Activated naive CD8-positive, alpha-beta T cell treated with anti-CD3 and anti-CD28 coated beads, Interleukin-2, amount 50 U/mL, for 24 hours (primary cell): ENCODE data around the gene THUMPD3.

ENCODE experiments used
- ATAC-seq: fragments of 150-1000 bp; cut with Tn5 transposase; one replicate; pipeline ENCODE4 v1.10.0; 2021
- DNase-seq: peaks from one replicate; pipeline ENCODE4 v3.0.0; 2021
- H3K27ac Mint-ChIP-seq: one replicate; pipeline ENCODE4 v1.8.0; 2021; ENCODE audit warnings: mild to moderate bottlenecking, mixed read lengths
- H3K27me3 Mint-ChIP-seq: one replicate; pipeline ENCODE4 v1.8.0; 2021; ENCODE audit warnings: mixed read lengths
- H3K36me3 Mint-ChIP-seq: one replicate; pipeline ENCODE4 v1.8.0; 2021; ENCODE audit warnings: low read depth, mixed read lengths
- H3K4me1 Mint-ChIP-seq: one replicate; pipeline ENCODE4 v1.8.0; 2021; ENCODE audit warnings: mixed read lengths
- H3K4me3 Mint-ChIP-seq: one replicate; pipeline ENCODE4 v1.8.0; 2021; ENCODE audit warnings: mild to moderate bottlenecking, moderate library complexity, mixed read lengths
- H3K9me3 Mint-ChIP-seq: one replicate; pipeline ENCODE4 v1.8.0; 2021; ENCODE audit warnings: mixed read lengths

THUMPD3 gene

DNA sequence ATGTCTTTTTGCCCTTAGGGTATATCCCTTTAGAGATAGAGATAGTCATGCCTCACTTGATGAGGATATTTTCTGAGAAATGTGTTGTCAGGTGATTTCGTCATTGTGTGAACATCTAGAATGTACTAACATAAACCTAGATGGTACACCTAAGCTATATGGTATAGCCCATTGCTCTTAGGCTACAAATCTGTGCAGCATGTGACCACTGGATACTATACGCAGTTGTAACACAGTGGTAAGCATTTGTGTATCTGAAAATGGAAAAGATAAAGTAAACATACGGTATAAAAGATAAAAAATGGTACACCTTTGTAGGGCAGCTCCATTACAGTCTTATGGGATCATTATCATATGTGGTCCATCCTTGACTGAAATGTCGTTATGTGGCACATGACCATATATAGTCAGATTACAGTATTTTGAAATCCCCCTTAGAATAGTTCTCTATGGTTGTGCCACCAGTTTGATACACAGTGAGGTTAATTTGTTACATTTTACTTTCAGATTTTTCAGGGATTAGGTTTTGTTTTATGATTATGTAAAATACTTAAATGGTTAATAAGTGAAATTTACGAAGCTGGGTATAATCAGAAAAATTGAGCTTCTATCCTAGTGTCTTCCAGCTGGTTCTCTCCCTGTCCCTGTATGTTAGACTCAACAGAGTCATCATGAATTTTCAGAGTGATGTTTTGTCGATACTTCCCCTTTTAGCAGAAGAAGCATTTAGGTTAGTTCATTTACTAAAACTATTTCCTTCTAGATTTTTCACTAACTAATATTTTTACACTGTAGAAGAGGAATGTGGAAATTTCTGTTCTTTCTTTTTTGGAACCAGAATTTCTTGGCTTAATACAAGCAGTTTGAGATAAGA lies 47.4 kb downstream of the THUMPD3 start:
- H3K36me3 Mint-ChIP-seq: peaks cover 26% of the 10 kb centered on the region
- H3K27ac Mint-ChIP-seq: peak overlapping the region; percentile 26
- no peak overlapping the region for H3K4me3 Mint-ChIP-seq
- H3K4me1 Mint-ChIP-seq: peaks cover 71% of the 10 kb centered on the region
- H3K9me3 Mint-ChIP-seq: no peaks in the 10 kb centered on the region
- H3K27me3 Mint-ChIP-seq: no peaks in the 10 kb centered on the region
- DNase-seq (no peak), ATAC-seq (no peak)

DNA sequence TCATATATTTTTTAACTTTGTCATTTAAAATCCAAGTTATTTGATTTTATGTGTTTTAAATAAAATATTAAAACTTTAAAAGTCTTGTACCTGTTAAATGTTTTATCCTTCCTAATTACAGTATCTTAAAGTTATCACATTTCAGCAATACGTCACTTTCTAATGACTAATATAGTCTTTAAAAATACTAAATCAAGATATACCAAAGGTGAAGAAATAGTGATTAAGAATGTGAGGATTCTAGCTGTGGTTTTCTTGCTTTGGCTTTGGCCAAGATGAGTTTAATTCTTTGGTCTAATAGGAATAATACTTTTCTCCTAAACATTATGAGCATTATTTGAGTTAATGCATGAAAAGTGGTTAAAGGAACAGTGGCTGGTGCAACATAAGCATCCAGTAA lies 48.4 kb downstream of the THUMPD3 start:
- no peak for ATAC-seq
- no peak for DNase-seq
- Mint-ChIP-seq H3K27ac (no peak overlapping the region), H3K9me3 (no peaks in the 10 kb centered on the region), H3K4me3 (no peak overlapping the region), H3K4me1 (peaks cover 69% of the 10 kb centered on the region), H3K36me3 (peaks cover 27% of the 10 kb centered on the region), H3K27me3 (no peaks in the 10 kb centered on the region)

DNA sequence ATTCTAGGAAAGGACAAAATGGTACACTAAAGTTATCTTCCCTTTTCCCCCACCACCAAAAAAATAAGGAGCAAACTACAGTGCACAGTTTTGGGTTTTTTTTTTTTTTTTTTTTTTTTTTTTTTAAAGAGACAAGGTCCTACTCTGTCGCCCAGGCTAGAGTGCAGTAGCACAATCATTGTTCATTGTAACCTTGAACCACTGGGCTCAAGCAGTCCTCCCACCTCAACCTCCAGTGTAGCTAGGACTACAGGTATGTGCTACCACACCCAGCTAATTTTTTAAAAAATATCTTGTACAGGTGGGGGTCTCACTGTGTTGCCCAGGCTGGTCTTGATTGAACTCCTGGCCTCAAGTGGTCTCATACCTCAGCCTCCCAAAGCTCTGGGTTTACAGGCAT lies 49.4 kb downstream of the THUMPD3 start:
- no peaks in the 10 kb centered on the region for H3K9me3 Mint-ChIP-seq
- ATAC-seq (no peak), DNase-seq (no peak)
- no peak overlapping the region for H3K4me3 Mint-ChIP-seq
- H3K27ac Mint-ChIP-seq: no peak overlapping the region
- H3K36me3 Mint-ChIP-seq: peaks cover 30% of the 10 kb centered on the region
- H3K27me3 Mint-ChIP-seq: no peaks in the 10 kb centered on the region
- H3K4me1 Mint-ChIP-seq: peaks cover 62% of the 10 kb centered on the region

DNA sequence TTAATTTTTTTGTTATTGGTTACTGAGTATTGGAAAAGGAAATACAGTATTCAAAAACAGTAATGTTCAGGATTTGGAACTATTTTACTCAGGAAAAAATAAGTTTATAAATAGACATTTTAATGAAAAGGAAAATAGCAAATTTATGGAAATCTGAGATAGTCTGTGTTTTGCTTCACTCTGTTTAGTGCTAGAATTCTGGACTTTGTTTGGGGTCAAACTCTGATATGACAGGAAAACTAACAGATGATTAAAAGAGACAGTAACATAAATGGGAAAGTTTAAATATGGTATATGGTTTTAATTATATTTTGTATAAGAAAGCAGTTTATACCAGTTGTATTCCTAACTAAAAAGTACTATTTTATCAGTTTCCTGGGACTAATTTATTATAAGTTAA lies 52.0 kb downstream of the THUMPD3 start:
- no peaks in the 10 kb centered on the region for H3K27me3 Mint-ChIP-seq
- H3K4me1 Mint-ChIP-seq: peaks cover 54% of the 10 kb centered on the region
- peaks cover 24% of the 10 kb centered on the region for H3K36me3 Mint-ChIP-seq
- DNase-seq (no peak), ATAC-seq (no peak)
- H3K9me3 Mint-ChIP-seq: no peaks in the 10 kb centered on the region
- H3K27ac Mint-ChIP-seq: no peak overlapping the region
- H3K4me3 Mint-ChIP-seq: no peak overlapping the region

DNA sequence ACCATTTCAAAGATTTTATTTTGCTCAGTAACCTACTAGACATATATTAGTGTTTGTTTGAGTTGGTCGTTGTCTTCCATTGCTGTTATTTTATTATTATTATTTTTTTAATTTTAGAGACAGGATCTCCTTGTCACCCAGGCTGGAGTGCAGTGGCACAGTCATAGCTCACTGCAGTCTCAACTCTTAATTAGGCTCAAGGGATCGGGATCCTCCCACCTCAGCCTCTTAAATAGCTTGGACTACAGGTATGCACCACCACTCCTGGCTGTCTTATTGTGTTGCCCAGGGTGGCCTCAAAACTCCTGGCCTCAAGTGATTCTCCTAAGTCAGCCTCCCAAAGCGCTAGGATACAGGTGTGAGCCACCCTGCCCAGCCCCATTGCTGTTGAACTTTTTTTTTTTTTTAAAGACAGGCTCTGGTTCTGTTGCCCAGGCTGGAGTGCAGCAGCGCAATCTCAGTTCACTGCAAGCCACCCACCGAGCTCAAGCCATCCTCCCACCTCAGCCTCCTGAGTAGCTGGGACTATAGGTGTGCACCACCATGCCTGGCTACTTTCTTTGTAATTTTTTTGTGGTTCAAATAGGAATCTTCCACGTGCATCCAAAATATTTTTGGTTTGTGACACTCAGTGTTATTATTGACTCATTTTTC lies 52.8 kb downstream of the THUMPD3 start:
- Mint-ChIP-seq H3K27me3 (no peaks in the 10 kb centered on the region), H3K4me3 (no peak overlapping the region), H3K9me3 (no peaks in the 10 kb centered on the region), H3K4me1 (peaks cover 52% of the 10 kb centered on the region), H3K36me3 (peaks cover 24% of the 10 kb centered on the region), H3K27ac (peak overlapping the region; percentile 66)
- DNase-seq: no peak
- ATAC-seq: peak; percentile 61

DNA sequence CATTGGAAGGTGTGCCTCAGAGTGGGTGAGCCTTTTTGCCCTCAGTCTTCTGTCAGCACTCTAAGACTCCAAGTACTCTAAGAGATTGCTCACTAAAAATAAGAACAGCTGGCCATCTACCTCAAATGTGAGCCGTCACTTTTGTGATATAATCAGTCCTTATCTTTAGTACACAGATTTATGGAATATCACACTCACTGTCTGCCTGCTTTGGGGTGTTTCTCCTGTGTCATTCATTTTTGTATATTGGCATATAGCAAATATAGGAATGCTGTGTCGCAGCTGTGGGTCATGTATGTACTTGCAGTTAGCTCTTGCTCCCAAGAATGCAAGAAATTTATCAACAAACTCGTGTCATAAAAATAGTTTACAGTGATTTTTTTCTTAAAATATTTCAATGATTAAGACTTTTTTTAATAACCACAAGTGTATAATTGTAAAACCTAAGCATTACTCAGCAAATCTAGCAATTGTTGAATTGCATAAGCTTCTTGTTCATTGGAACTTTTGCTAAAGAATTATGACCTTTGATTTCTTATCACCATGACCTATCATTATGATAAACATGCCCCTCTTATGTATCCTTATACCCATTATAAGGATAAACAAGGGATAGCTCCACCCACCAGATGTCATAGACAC lies 53.4 kb downstream of the THUMPD3 start:
- Mint-ChIP-seq H3K4me3 (no peak overlapping the region), H3K4me1 (peaks cover 54% of the 10 kb centered on the region), H3K27me3 (no peaks in the 10 kb centered on the region), H3K36me3 (peaks cover 24% of the 10 kb centered on the region), H3K9me3 (no peaks in the 10 kb centered on the region), H3K27ac (peak overlapping the region; percentile 66)
- DNase-seq (no peak), ATAC-seq (peak; percentile 76)

GRCh38 chr3:9420850-9421549 lies 58.1 kb downstream of the THUMPD3 start:
- H3K4me3 Mint-ChIP-seq: no peak overlapping the region
- H3K9me3 Mint-ChIP-seq: no peaks in the 10 kb centered on the region
- no peaks in the 10 kb centered on the region for H3K27me3 Mint-ChIP-seq
- H3K27ac Mint-ChIP-seq: peak overlapping the region; percentile 52
- peaks cover 33% of the 10 kb centered on the region for H3K36me3 Mint-ChIP-seq
- DNase-seq: no peak
- H3K4me1 Mint-ChIP-seq: peaks cover 38% of the 10 kb centered on the region
- no peak for ATAC-seq

DNA sequence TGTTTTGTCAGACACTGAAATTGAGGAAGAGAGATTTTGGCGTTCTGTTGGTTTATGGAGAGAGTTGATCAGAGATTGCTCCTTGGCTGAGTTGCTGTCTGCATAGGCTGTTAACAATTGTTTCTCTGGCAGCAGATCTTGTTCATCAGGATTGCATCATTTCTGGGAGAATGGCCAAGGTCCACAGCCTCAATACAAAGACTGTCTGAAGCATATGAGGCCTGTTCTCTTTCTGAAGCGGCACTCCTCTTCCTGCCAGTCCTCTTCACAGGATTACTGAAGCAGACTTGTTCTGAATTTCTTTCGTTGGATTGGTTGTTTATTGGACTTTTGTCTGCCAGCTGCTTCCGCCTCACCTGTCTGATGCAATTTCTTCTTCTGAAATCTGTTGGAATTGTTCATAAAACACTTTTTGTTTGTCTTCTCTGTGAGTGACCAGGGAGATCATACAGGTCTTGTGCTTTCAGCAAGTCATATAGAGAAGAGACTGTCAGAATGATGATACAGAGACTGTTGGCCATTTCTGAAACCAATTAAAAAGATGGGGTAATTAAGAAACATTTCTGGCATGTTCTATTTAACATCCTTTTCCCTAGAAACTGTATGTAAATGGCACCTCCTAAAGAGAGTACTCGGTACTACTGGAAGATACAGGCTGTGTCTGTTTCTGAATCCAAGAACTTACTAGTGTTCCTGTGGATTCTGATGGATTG lies 60.0 kb downstream of the THUMPD3 start:
- Mint-ChIP-seq H3K27me3 (no peaks in the 10 kb centered on the region), H3K4me1 (peaks cover 33% of the 10 kb centered on the region), H3K36me3 (peaks cover 39% of the 10 kb centered on the region), H3K27ac (peak overlapping the region; percentile 84), H3K4me3 (no peak overlapping the region), H3K9me3 (no peaks in the 10 kb centered on the region)
- DNase-seq (no peak), ATAC-seq (peak; percentile 15)

- H3K36me3 Mint-ChIP-seq: peaks cover 65% of the 10 kb centered on the region
- no peak for ATAC-seq
Measured at GRCh38 chr3:9428411-9428810, 65.6 kb downstream of the THUMPD3 start.

DNA sequence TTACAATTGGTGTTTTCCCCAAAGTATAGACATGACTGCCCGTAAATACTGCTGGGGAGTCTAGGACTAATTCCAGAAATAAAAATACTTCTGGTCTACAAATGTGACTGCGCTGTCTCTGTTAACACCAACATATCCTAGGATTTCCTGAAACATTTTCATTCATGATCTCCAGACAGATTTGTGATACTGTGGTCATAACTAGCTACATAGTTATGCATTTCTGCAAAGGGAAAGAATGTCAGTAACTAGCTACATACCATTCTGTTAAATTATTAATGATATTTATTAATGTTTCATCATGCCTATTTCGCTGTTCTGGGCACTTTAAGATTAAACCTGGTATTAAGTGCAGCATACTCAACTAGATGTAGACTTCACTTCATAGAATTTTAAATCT lies 67.9 kb downstream of the THUMPD3 start:
- Mint-ChIP-seq H3K9me3 (no peaks in the 10 kb centered on the region), H3K4me1 (no peaks in the 10 kb centered on the region), H3K27ac (no peak overlapping the region), H3K4me3 (no peak overlapping the region), H3K27me3 (no peaks in the 10 kb centered on the region), H3K36me3 (peaks cover 70% of the 10 kb centered on the region)
- DNase-seq: no peak
- no peak for ATAC-seq

More at GRCh38 chr3:9428411-9428810, 65.6 kb downstream of the THUMPD3 start:
- H3K4me1 Mint-ChIP-seq: no peaks in the 10 kb centered on the region
- no peak overlapping the region for H3K4me3 Mint-ChIP-seq
- no peak overlapping the region for H3K27ac Mint-ChIP-seq
- DNase-seq: no peak
- H3K27me3 Mint-ChIP-seq: no peaks in the 10 kb centered on the region
- H3K9me3 Mint-ChIP-seq: no peaks in the 10 kb centered on the region

DNA sequence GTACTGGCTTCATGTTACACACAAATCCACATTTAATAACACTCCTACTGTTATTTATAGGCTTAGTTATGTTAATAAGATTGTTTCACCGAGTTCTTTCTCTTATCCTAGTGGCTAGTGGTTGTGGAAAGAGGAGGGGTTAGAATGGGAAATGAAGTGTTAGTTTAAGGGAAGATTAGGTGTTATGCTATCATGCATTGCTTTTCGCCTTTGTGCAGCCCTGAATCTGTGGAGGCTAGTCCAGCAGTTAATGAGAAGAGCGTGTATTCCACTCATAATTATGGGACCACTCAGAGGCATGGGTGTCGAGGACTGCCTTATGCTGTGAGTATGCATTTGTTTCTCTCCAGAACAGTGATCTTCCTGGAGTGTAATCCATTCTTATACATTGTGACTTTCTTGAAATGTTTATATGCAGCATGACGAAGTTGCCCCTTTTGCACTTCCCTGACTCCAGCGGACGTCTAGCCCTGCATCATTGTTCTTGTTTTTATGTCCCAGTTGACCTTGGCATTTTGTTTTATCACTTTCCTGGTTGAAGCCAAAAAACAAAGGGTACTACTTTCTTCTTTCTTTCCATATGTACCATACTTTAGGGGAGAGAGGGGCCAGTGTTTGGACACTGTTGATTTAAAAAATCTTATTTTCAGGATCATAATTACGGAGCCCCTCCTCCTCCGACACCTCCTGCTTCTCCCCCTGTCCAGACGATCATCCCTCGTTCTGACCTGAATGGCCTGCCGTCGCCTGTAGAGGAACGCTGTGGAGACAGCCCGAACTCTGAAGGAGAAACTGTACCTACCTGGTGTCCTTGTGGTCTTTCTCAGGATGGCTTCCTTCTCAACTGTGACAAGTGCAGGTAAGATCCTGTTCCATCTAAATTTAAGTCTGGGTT lies 71.0 kb downstream of the THUMPD3 start:
- peaks cover 64% of the 10 kb centered on the region for H3K36me3 Mint-ChIP-seq
- no peak overlapping the region for H3K4me3 Mint-ChIP-seq

GRCh38 chr3:9435316-9435715 lies 72.5 kb downstream of the THUMPD3 start:
- H3K36me3 Mint-ChIP-seq: peaks cover 57% of the 10 kb centered on the region
- no peak overlapping the region for H3K27ac Mint-ChIP-seq
- no peaks in the 10 kb centered on the region for H3K9me3 Mint-ChIP-seq
- DNase-seq: no peak
- no peak for ATAC-seq
- H3K27me3 Mint-ChIP-seq: no peaks in the 10 kb centered on the region
- no peak overlapping the region for H3K4me3 Mint-ChIP-seq
- no peaks in the 10 kb centered on the region for H3K4me1 Mint-ChIP-seq

More for the DNA sequence above, 71.0 kb downstream of the THUMPD3 start:
- Mint-ChIP-seq H3K4me1 (no peaks in the 10 kb centered on the region), H3K9me3 (no peaks in the 10 kb centered on the region), H3K27ac (no peak overlapping the region), H3K27me3 (no peaks in the 10 kb centered on the region)
- DNase-seq (no peak), ATAC-seq (no peak)
